Body of pancreas (tissue), 4 donors: ENCODE measurements around the gene HS6ST3.

ENCODE experiments used
- POLR2A ChIP-seq, 3 donors: fragments of 450-650 bp; IDR thresholded peaks; one replicate each; pipeline ENCODE4 v1.6.1; 2016; ENCODE audit warnings: antibody characterized with exemption in 3 of 3, mild to moderate bottlenecking in 2 of 3
- TF ChIP-seq, protein P1 (sequence below), 7 experiments: fragments of 450-650 bp in 4 of 7; fragments of 200-600 bp in 3 of 7; sonication (generic) in 3 of 7; IDR thresholded peaks; one replicate each; pipeline ENCODE4 v1.5.1; 2016 to 2019; ENCODE audit warnings: antibody characterized with exemption in 7 of 7

DNA sequence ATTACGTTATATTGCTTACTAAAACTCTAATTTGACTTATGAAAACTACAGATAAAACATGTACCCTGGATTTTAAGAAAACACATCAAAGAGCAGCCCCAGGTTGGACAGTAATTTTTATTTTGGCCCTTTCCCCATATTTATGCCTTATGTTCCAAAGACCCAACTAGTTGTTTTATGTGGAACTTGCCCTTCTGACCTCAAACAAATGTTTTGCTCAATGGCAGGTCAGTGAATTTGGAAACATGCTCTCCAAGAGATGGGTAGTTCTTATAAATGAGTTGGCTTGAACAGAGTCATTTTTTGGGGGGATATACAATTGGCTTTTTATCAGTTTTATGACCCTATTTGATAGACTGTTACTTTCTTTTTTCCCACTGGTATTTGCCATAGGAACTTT is 360.0 kb downstream of the HS6ST3 start:
- TF ChIP-seq, protein P1, sequence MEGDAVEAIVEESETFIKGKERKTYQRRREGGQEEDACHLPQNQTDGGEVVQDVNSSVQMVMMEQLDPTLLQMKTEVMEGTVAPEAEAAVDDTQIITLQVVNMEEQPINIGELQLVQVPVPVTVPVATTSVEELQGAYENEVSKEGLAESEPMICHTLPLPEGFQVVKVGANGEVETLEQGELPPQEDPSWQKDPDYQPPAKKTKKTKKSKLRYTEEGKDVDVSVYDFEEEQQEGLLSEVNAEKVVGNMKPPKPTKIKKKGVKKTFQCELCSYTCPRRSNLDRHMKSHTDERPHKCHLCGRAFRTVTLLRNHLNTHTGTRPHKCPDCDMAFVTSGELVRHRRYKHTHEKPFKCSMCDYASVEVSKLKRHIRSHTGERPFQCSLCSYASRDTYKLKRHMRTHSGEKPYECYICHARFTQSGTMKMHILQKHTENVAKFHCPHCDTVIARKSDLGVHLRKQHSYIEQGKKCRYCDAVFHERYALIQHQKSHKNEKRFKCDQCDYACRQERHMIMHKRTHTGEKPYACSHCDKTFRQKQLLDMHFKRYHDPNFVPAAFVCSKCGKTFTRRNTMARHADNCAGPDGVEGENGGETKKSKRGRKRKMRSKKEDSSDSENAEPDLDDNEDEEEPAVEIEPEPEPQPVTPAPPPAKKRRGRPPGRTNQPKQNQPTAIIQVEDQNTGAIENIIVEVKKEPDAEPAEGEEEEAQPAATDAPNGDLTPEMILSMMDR (IDR thresholded peaks at IDR 0.05): no peak
- TF ChIP-seq POLR2A (IDR thresholded peaks at IDR 0.05): no peak
